OCI-LY1 (cell line): ENCODE measurements around the gene CTIF.

Experiments
- CTCF ChIP-seq: fragments of 200-600 bp; sonication (generic), shearing (Covaris generic); IDR thresholded peaks from 2 replicates; pipeline ENCODE4 v1.5.1; 2017; ENCODE audit warnings: mild to moderate bottlenecking, antibody characterized with exemption, low read length, moderate library complexity, mixed read lengths
- EZH2 ChIP-seq: fragments of 200-600 bp; sonication (generic), shearing (Covaris generic); IDR thresholded peaks from 2 replicates; pipeline ENCODE4 v1.8.0; 2017; ENCODE audit warnings: borderline replicate concordance, mixed run types, mild to moderate bottlenecking, antibody characterized with exemption, low read length, moderate library complexity, mixed read lengths

GRCh38 chr18:48697441-48697840 is 158.6 kb downstream of the CTIF start:
- no peak for TF ChIP-seq CTCF
- TF ChIP-seq EZH2 = no peak
